ENCODE measurements around the gene UBE2L6.
A peak's percentile ranks its signal among the peaks of the same experiment; 100 is the strongest.

Gene UBE2L6

DNA sequence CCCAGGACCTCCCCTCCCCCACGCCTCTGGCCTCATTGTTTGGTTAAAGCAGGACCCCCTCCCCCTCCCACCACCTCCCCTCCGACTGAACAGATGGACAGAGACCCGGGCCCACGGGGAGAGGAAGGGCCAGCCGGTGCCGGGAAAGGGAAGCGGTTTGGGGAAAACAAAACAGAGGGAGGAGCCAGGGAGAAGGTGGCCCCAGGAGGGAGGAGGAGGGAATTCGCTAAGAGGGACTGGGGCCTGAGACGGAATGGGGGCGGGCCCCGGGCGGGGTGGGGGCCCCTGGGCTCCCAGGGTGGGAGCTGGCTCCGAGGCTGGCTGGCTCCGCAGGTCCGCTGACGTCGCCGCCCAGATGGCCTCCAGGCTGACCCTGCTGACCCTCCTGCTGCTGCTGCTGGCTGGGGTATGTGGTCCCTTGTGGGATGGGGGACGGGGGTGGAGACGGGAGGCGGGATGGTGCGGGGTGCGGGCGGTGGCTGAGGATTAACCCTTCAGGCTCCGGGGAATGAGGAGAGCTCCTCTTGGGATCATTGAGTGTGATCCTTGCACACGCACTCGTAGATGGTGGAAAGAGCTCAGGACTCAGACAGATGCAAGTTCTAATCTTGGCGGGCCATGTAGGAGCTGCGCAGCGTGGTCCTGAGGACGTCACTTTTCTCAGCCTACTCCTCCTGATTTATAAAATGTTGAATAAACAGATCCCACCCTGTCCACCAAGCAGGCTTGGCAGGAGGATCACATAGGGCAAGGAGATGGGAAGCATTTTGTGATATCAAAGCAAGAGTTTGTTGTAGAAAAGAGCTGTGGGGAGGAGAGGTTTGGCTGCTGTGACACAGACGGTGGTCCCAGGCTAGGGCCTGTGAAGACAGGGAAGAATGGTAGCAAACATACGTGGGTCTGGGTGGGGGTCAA is 30.7 kb upstream of the UBE2L6 start:
- Histone ChIP-seq H3K4me1 (ENCODE audit: control insufficient read depth, insufficient read depth, low read length) (peaks cover 25% of the 10 kb centered on the region), H3K9ac (ENCODE audit: low read length) (peak overlapping the region; percentile 7), H3K4me3 (ENCODE audit: low read depth, low read length) (peak overlapping the region; percentile 60), H3K36me3 (ENCODE audit: control insufficient read depth, insufficient read depth, low read length) (peaks cover 5% of the 10 kb centered on the region; the same call in 1 of the 2 replicates), H3K9me3 (ENCODE audit: control insufficient read depth, insufficient read depth, low read depth, low read length) (no peaks in the 10 kb centered on the region), H3K27me3 (ENCODE audit: control insufficient read depth, insufficient read depth, low read length) (no peaks in the 10 kb centered on the region), H3K27ac (ENCODE audit: low read depth, low read length) (no peak overlapping the region; the same call in 1 of the 2 replicates)

GRCh38 chr11:57597461-57597915 is 30.0 kb upstream of the UBE2L6 start, which contains the start of gene SERPING1:
TSS of gene SERPING1 (plus strand) at chr11:57597685. CDS start at chr11:57598271, 586 bp downstream.
- Histone ChIP-seq H3K27ac (ENCODE audit: low read depth, low read length) (no peak within 1 kb of the TSS; the same call in 1 of the 2 replicates), H3K36me3 (ENCODE audit: control insufficient read depth, insufficient read depth, low read length) (peaks cover 5% of the 10 kb centered on the region; the same call in 1 of the 2 replicates), H3K4me3 (ENCODE audit: low read depth, low read length) (peak within 1 kb of the TSS; percentile 60), H3K9me3 (ENCODE audit: control insufficient read depth, insufficient read depth, low read depth, low read length) (no peaks in the 10 kb centered on the region), H3K27me3 (ENCODE audit: control insufficient read depth, insufficient read depth, low read length) (no peaks in the 10 kb centered on the region), H3K9ac (ENCODE audit: low read length) (peak within 1 kb of the TSS; percentile 60), H3K4me1 (ENCODE audit: control insufficient read depth, insufficient read depth, low read length) (peaks cover 25% of the 10 kb centered on the region)

GRCh38 chr11:57596266-57596885 is 28.9 kb upstream of the UBE2L6 start:
- peaks cover 5% of the 10 kb centered on the region; the same call in 1 of the 2 replicates for H3K36me3 ChIP-seq (ENCODE audit: control insufficient read depth, insufficient read depth, low read length)
- peaks cover 25% of the 10 kb centered on the region for H3K4me1 ChIP-seq (ENCODE audit: control insufficient read depth, insufficient read depth, low read length)
- no peak overlapping the region for H3K9ac ChIP-seq (ENCODE audit: low read length)
- no peaks in the 10 kb centered on the region for H3K9me3 ChIP-seq (ENCODE audit: control insufficient read depth, insufficient read depth, low read depth, low read length)
- H3K4me3 ChIP-seq (ENCODE audit: low read depth, low read length): no peak overlapping the region
- H3K27ac ChIP-seq (ENCODE audit: low read depth, low read length): no peak overlapping the region
- no peaks in the 10 kb centered on the region for H3K27me3 ChIP-seq (ENCODE audit: control insufficient read depth, insufficient read depth, low read length)

DNA sequence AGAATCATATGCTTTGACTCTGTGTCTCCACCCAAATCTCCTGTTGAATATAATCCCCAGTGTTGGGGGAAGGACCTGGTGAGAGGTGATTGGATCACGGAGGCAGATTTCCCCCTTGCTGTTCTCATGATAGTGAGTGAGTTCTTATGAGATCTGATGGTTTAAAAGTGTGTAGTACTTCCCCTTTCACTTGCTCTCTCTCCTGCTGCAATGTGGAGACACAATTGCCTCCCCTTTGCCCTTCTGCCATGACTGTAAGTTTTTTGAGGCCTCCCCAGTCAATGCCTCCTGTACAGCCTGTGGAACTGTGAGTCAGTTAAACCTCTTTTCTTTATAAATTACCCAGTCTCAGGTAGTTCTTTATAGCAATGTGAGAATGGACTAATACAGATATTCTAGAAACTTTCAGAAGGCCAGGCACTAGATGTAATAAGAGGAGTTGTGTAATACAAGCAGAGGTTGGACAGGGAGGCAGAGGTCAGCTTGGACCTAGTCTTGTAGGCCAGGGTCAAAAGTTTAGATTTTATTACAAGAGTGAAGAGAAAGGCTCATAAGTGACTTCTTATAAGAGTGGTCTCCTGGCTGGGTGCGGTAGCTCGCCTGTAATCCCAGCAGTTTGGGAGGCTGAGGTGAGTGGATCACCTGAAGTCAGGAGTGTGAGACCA is 20.7 kb upstream of the UBE2L6 start:
- Histone ChIP-seq H3K9ac (ENCODE audit: low read length) (no peak overlapping the region), H3K9me3 (ENCODE audit: control insufficient read depth, insufficient read depth, low read depth, low read length) (peaks cover 6% of the 10 kb centered on the region), H3K4me3 (ENCODE audit: low read depth, low read length) (no peak overlapping the region), H3K27me3 (ENCODE audit: control insufficient read depth, insufficient read depth, low read length) (no peaks in the 10 kb centered on the region), H3K36me3 (ENCODE audit: control insufficient read depth, insufficient read depth, low read length) (no peaks in the 10 kb centered on the region), H3K4me1 (ENCODE audit: control insufficient read depth, insufficient read depth, low read length) (peaks cover 7% of the 10 kb centered on the region; the same call in 1 of the 2 replicates), H3K27ac (ENCODE audit: low read depth, low read length) (no peak overlapping the region)

- Histone ChIP-seq H3K9ac (ENCODE audit: low read length) (no peak overlapping the region), H3K9me3 (ENCODE audit: control insufficient read depth, insufficient read depth, low read depth, low read length) (peaks cover 6% of the 10 kb centered on the region), H3K27ac (ENCODE audit: low read depth, low read length) (no peak overlapping the region), H3K4me3 (ENCODE audit: low read depth, low read length) (no peak overlapping the region), H3K36me3 (ENCODE audit: control insufficient read depth, insufficient read depth, low read length) (no peaks in the 10 kb centered on the region), H3K27me3 (ENCODE audit: control insufficient read depth, insufficient read depth, low read length) (no peaks in the 10 kb centered on the region), H3K4me1 (ENCODE audit: control insufficient read depth, insufficient read depth, low read length) (peaks cover 7% of the 10 kb centered on the region; the same call in 1 of the 2 replicates)
Measured at GRCh38 chr11:57586711-57587245, 19.3 kb upstream of the UBE2L6 start.

DNA sequence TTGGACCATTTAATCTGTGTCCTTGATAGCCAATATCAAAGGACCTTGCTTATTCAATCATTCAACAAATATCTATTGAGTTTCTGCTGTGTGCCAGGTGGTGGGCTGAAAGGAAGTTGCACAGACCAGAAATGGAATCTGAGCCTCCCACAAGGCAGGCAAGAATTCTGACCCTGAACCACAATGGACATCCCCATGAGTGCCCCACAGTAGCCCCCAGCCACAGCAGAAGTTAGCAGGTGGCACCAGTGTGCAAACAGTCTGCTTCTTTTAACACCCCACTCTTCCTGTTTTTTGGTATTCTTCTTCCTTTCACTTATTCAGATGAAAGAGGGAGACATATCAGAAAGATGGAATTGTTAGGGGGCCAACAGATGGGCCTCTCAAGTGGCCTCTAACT is 17.8 kb upstream of the UBE2L6 start:
- no peak overlapping the region for H3K4me3 ChIP-seq (ENCODE audit: low read depth, low read length)
- H3K36me3 ChIP-seq (ENCODE audit: control insufficient read depth, insufficient read depth, low read length): no peaks in the 10 kb centered on the region
- H3K27ac ChIP-seq (ENCODE audit: low read depth, low read length): no peak overlapping the region
- H3K4me1 ChIP-seq (ENCODE audit: control insufficient read depth, insufficient read depth, low read length): peaks cover 7% of the 10 kb centered on the region; the same call in 1 of the 2 replicates
- peaks cover 6% of the 10 kb centered on the region for H3K9me3 ChIP-seq (ENCODE audit: control insufficient read depth, insufficient read depth, low read depth, low read length)
- H3K9ac ChIP-seq (ENCODE audit: low read length): no peak overlapping the region
- H3K27me3 ChIP-seq (ENCODE audit: control insufficient read depth, insufficient read depth, low read length): no peaks in the 10 kb centered on the region

DNA sequence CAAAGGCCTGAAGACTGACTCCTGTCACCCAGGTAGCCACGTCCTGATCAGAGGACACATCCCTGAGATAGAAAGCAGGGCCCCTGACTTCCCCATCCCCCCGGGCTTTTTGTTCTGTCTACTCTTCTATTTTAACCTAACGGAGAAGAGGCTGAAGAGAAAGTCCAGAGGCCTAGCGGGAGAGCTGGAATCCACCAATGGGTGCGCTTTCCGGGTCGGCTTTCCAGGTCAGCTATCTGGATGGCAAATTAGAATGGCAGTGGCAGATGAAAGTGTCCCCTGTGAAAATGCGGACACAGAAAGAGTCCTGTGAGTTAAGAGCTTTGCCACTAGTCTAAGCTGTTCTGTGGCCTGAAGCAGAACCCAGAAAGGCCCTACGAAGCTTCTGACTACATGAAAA is 16.9 kb upstream of the UBE2L6 start:
- no peak overlapping the region for H3K9ac ChIP-seq (ENCODE audit: low read length)
- no peak overlapping the region for H3K4me3 ChIP-seq (ENCODE audit: low read depth, low read length)
- H3K9me3 ChIP-seq (ENCODE audit: control insufficient read depth, insufficient read depth, low read depth, low read length): peaks cover 6% of the 10 kb centered on the region
- peaks cover 7% of the 10 kb centered on the region; the same call in 1 of the 2 replicates for H3K4me1 ChIP-seq (ENCODE audit: control insufficient read depth, insufficient read depth, low read length)
- no peak overlapping the region for H3K27ac ChIP-seq (ENCODE audit: low read depth, low read length)
- no peaks in the 10 kb centered on the region for H3K27me3 ChIP-seq (ENCODE audit: control insufficient read depth, insufficient read depth, low read length)
- no peaks in the 10 kb centered on the region for H3K36me3 ChIP-seq (ENCODE audit: control insufficient read depth, insufficient read depth, low read length)

GRCh38 chr11:57574061-57574460 is 6.6 kb upstream of the UBE2L6 start:
- H3K9ac ChIP-seq (ENCODE audit: low read length): no peak overlapping the region
- no peaks in the 10 kb centered on the region for H3K36me3 ChIP-seq (ENCODE audit: control insufficient read depth, insufficient read depth, low read length)

GRCh38 chr11:57571606-57572005 is 4.1 kb upstream of the UBE2L6 start:
- H3K27ac ChIP-seq (ENCODE audit: low read depth, low read length): no peak overlapping the region
- no peaks in the 10 kb centered on the region for H3K36me3 ChIP-seq (ENCODE audit: control insufficient read depth, insufficient read depth, low read length)
- peaks cover 5% of the 10 kb centered on the region; the same call in 1 of the 2 replicates for H3K27me3 ChIP-seq (ENCODE audit: control insufficient read depth, insufficient read depth, low read length)
- H3K4me3 ChIP-seq (ENCODE audit: low read depth, low read length): no peak overlapping the region
- H3K4me1 ChIP-seq (ENCODE audit: control insufficient read depth, insufficient read depth, low read length): peaks cover 23% of the 10 kb centered on the region
- no peaks in the 10 kb centered on the region for H3K9me3 ChIP-seq (ENCODE audit: control insufficient read depth, insufficient read depth, low read depth, low read length)
- no peak overlapping the region for H3K9ac ChIP-seq (ENCODE audit: low read length)

More at GRCh38 chr11:57574061-57574460, 6.6 kb upstream of the UBE2L6 start:
- no peak overlapping the region for H3K27ac ChIP-seq (ENCODE audit: low read depth, low read length)
- H3K4me3 ChIP-seq (ENCODE audit: low read depth, low read length): no peak overlapping the region
- peaks cover 13% of the 10 kb centered on the region for H3K4me1 ChIP-seq (ENCODE audit: control insufficient read depth, insufficient read depth, low read length)
- no peaks in the 10 kb centered on the region for H3K9me3 ChIP-seq (ENCODE audit: control insufficient read depth, insufficient read depth, low read depth, low read length)
- H3K27me3 ChIP-seq (ENCODE audit: control insufficient read depth, insufficient read depth, low read length): no peaks in the 10 kb centered on the region

DNA sequence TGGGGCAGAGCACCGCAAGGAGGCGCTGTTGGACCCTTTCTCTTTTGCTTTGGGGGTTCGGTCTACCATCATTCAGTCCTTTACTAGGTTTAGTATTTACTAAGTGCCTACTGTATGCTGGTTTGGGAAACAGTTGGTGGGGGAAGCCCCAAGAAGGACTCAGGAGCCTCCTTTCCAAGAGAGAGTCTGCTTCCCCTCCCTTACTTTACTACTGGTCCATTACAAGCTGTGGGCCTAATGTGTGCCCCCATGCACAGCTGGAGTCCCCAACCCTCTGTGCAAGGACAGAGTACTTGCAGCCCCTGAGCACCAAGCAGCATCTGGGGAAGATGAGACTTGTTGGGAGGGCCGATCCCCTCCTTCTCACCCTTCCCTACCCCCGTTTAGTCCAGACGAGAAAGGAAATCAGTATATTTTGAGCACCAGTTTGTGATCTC is 876 bp upstream of the UBE2L6 start:
- no peaks in the 10 kb centered on the region for H3K36me3 ChIP-seq (ENCODE audit: control insufficient read depth, insufficient read depth, low read length)
- H3K27me3 ChIP-seq (ENCODE audit: control insufficient read depth, insufficient read depth, low read length): peaks cover 5% of the 10 kb centered on the region; the same call in 1 of the 2 replicates
- no peaks in the 10 kb centered on the region for H3K9me3 ChIP-seq (ENCODE audit: control insufficient read depth, insufficient read depth, low read depth, low read length)
- H3K4me3 ChIP-seq (ENCODE audit: low read depth, low read length): peak overlapping the region; percentile 91
- H3K4me1 ChIP-seq (ENCODE audit: control insufficient read depth, insufficient read depth, low read length): peaks cover 20% of the 10 kb centered on the region
- peak overlapping the region; percentile 61; the same call in 1 of the 2 replicates for H3K27ac ChIP-seq (ENCODE audit: low read depth, low read length)
- peak overlapping the region; percentile 84 for H3K9ac ChIP-seq (ENCODE audit: low read length)

Measured in HUES6 (cell line).